DOHH2 (cell line): ENCODE measurements around the gene NR3C2.

ENCODE experiments used
- H3F3A ChIP-seq: fragments of 200-600 bp; sonication (generic), shearing (Covaris generic); 2 replicates; pipeline ENCODE4 v1.6.0; 2016; ENCODE audit warnings: antibody characterized with exemption, mild to moderate bottlenecking; ENCODE audit not compliant: control insufficient read depth, insufficient read depth
- H3K27ac ChIP-seq: fragments of 200-600 bp; sonication (generic); 2 replicates; pipeline ENCODE4 v1.5.1; 2014; ENCODE audit warnings: low read depth, mild to moderate bottlenecking, low read length, moderate library complexity
- H3K27me3 ChIP-seq: fragments of 200-600 bp; sonication (generic); 2 replicates; pipeline ENCODE4 v1.6.1; 2014; ENCODE audit warnings: mild to moderate bottlenecking, low read length, mixed read lengths; ENCODE audit not compliant: control insufficient read depth
- H3K36me3 ChIP-seq: fragments of 200-600 bp; sonication (generic); 2 replicates; pipeline ENCODE4 v1.6.1; 2014; ENCODE audit warnings: mild to moderate bottlenecking, low read length, moderate library complexity, mixed read lengths; ENCODE audit not compliant: control insufficient read depth
- H3K4me1 ChIP-seq: fragments of 200-600 bp; sonication (generic); 2 replicates; pipeline ENCODE4 v1.6.1; 2014; ENCODE audit warnings: mild to moderate bottlenecking, low read length, mixed read lengths; ENCODE audit not compliant: control insufficient read depth
- H3K4me2 ChIP-seq: fragments of 200-600 bp; sonication (generic); 2 replicates; pipeline ENCODE4 v1.6.0; 2014; ENCODE audit warnings: mild to moderate bottlenecking, low read length, moderate library complexity
- H3K4me3 ChIP-seq: fragments of 200-600 bp; sonication (generic); 2 replicates; pipeline ENCODE4 v1.5.1; 2014; ENCODE audit warnings: mild to moderate bottlenecking, low read length, mixed read lengths
- H3K79me2 ChIP-seq: fragments of 200-600 bp; sonication (generic); 2 replicates; pipeline ENCODE4 v1.6.1; 2014; ENCODE audit warnings: mild to moderate bottlenecking, low read length, mixed read lengths; ENCODE audit not compliant: control insufficient read depth
- H3K9me2 ChIP-seq: fragments of 200-600 bp; sonication (generic); replicated peaks from 2 replicates; pipeline ENCODE4 v1.6.1; 2014; ENCODE audit warnings: mild to moderate bottlenecking, low read length, mixed read lengths; ENCODE audit not compliant: control insufficient read depth
- H3K9me3 ChIP-seq: fragments of 200-600 bp; sonication (generic); 2 replicates; pipeline ENCODE4 v1.6.1; 2014; ENCODE audit warnings: antibody characterized with exemption, low read length, mixed read lengths; ENCODE audit not compliant: control insufficient read depth, insufficient read depth
- H4K20me1 ChIP-seq: fragments of 200-600 bp; sonication (generic); 2 replicates; pipeline ENCODE4 v1.6.0; 2014; ENCODE audit warnings: low read depth, mild to moderate bottlenecking, antibody characterized with exemption, low read length, moderate library complexity; ENCODE audit not compliant: control insufficient read depth, insufficient read depth
- CTCF ChIP-seq: fragments of 200-600 bp; sonication (generic); IDR thresholded peaks from one replicate; pipeline ENCODE4 v1.5.1; 2014; ENCODE audit warnings: antibody characterized with exemption, mild to moderate bottlenecking, low read depth, low read length; ENCODE audit not compliant: poor library complexity, severe bottlenecking
- EZH2phosphoT487 ChIP-seq: fragments of 200-600 bp; sonication (generic); IDR thresholded peaks from 2 replicates; pipeline ENCODE4 v1.6.1; 2017; ENCODE audit warnings: borderline replicate concordance, mild to moderate bottlenecking, antibody characterized with exemption, low read length, moderate library complexity, mixed read lengths

Gene NR3C2

GRCh38 chr4:148222991-148223660, 219.1 kb downstream of the NR3C2 start:
- no peaks in the 10 kb centered on the region for H3K9me3 ChIP-seq
- H3K27me3 ChIP-seq, result no peaks in the 10 kb centered on the region
- no peaks in the 10 kb centered on the region for H3F3A ChIP-seq
- H3K9me2 ChIP-seq, result no peaks in the 10 kb centered on the region
- TF ChIP-seq CTCF, result no peak
- no peak for TF ChIP-seq EZH2phosphoT487
- H3K4me1 ChIP-seq, result no peaks in the 10 kb centered on the region
- H3K4me2 ChIP-seq, result no peak overlapping the region
- H3K4me3 ChIP-seq, result no peak overlapping the region
- no peaks in the 10 kb centered on the region for H4K20me1 ChIP-seq
- no peaks in the 10 kb centered on the region for H3K36me3 ChIP-seq
- no peaks in the 10 kb centered on the region for H3K79me2 ChIP-seq
- H3K27ac ChIP-seq, result no peak overlapping the region

DNA sequence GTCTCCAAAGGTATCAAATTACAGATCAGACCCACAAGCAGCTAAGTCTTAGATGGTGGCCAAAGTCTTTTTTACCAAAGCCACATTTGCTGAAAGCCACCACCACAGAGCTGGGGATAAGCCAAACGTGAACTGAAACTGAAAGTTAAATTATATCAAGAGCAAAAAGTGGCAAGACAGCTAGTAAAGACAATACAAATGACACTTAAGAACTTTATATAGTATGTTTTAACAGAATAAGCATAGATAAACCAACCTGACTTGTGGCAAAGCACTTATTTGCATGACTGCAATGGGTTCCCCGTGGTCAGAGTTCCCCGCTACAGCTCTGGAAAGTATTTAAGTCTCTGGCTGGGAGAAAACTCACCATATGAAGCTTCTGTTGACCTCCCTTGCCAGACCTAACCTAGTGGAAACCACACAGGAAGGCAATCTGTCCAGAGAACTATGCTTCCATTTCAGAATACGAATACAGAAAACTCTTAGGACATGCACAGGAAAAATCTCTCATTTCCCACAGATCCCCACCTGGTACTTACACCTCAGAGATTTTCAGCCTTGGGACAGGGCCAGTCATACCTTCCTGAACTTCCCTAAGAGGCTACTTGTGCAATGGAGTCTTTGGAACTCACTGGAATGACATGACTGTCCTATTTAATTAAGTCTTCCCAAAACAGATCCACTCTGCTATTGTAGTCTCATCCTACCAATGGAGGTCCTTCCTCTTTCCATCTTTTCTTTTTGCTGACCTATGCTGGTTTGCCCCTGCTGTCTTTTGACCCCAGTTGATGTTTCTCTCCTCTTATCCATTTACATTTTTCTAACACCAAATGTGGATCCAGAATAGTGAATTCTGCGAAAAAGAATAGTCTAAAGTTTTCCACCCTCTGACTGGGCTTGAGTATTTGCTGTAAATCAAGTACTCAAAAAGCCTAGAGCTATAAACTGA, 225.1 kb downstream of the NR3C2 start:
- Histone ChIP-seq H3F3A (no peaks in the 10 kb centered on the region), H3K79me2 (no peaks in the 10 kb centered on the region), H3K4me2 (no peak overlapping the region), H4K20me1 (no peaks in the 10 kb centered on the region), H3K36me3 (no peaks in the 10 kb centered on the region), H3K27ac (no peak overlapping the region), H3K9me2 (no peaks in the 10 kb centered on the region), H3K27me3 (no peaks in the 10 kb centered on the region), H3K4me3 (no peak overlapping the region), H3K9me3 (no peaks in the 10 kb centered on the region), H3K4me1 (no peaks in the 10 kb centered on the region)
- TF ChIP-seq CTCF (no peak), EZH2phosphoT487 (no peak)

GRCh38 chr4:148216321-148216720, 225.9 kb downstream of the NR3C2 start:
- Histone ChIP-seq H4K20me1 (no peaks in the 10 kb centered on the region), H3K4me3 (no peak overlapping the region), H3K27me3 (no peaks in the 10 kb centered on the region), H3K4me2 (no peak overlapping the region), H3K9me2 (no peaks in the 10 kb centered on the region), H3K9me3 (no peaks in the 10 kb centered on the region), H3K79me2 (no peaks in the 10 kb centered on the region), H3K4me1 (no peaks in the 10 kb centered on the region), H3F3A (no peaks in the 10 kb centered on the region), H3K36me3 (no peaks in the 10 kb centered on the region), H3K27ac (no peak overlapping the region)
- TF ChIP-seq CTCF (no peak), EZH2phosphoT487 (no peak)
